HG02970 (cell line): Measurements from ENCODE around the gene SGSH.
"Not testable (repeated sequence)": the region's sequence is repeated elsewhere in the genome, so short reads cannot be mapped to it uniquely, and the experiment has no call there.

Experiments
- ATAC-seq: cut with Tn5 transposase; IDR thresholded peaks from one replicate; pipeline ENCODE4 v1.9.1; 2021; ENCODE audit warnings: mild to moderate bottlenecking, moderate library complexity, moderate number of reproducible peaks; ENCODE audit not compliant: unreplicated experiment, low FRiP score

Gene SGSH

GRCh38 chr17:80254396-80255251 is 34.5 kb upstream of the SGSH start:
- no peak for ATAC-seq

DNA sequence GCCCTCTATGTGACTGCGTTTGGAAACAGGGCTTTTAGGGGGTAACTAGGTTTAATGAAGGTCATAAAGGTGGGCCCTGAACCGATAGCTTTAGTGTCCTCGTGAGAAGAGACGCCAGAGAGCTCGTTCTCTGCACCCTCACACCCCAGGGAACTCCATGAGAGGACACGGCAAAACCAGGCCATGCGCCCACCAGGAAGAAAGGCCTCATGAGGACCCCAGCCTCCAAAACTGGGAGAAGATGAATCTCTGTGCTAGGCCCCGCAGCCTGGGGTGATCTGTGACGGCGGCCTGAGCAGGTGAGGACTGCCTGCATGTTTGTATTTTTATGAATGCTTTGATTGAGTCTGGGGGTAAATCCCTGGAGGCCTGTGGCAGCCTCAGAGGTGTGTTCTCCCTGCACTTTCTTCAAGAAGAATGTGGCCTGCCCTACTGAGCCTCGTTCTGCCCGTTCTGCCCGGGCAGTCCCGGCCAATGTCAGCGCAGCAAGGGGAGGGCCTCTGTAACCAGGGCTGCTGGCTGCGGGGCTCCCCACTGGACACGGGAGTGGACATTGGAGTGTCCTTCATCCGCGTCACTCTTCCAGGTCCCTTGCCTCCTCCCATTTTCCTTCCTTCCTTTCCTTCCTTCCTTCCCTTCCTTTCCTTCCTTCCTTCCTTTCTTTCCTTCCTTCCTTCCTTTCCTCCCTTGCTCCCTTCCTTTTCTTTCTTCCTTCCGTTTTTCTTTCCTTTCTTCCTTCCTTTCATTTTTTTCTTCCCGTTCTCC is 33.7 kb upstream of the SGSH start:
- no peak for ATAC-seq

DNA sequence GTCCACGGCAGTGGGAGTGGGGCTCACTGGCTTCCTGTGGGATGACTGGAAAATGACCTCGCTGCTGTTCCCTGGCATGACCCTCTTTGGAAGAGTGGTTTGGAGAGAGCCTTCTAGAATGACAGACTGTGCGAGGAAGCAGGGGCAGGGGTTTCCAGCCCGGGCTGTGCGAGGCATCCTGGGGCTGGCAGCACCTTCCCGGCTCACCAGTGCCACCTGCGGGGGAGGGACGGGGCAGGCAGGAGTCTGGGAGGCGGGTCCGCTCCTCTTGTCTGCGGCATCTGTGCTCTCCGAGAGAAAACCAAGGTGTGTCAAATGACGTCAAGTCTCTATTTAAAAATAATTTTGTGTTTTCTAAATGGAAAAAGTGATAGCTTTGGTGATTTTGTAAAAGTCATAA is 32.7 kb upstream of the SGSH start:
- ATAC-seq, result no peak

DNA sequence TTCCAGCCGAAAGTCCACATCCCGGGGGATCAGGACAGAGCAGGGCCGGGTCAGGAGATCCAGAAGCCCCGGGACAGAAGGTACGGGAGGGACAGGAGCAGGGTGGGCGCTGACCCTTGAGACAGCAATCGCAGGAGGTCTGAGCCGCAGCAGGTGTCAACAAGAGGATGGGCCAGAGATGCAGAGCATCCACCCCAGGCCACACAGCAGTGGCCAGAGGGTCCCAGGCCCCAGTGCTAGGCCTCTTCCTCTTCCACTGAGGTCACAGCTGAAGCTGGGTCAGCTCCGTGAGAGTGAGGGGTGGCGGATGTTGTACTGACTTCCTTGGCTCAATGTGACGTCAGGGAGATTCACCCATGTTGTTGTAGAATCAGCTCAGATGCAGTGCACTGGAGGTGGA is 31.8 kb upstream of the SGSH start:
- ATAC-seq, result no peak

- no peak for ATAC-seq
Measured at GRCh38 chr17:80248894-80249710, 29.0 kb upstream of the SGSH start.

- no peak for ATAC-seq
Measured at GRCh38 chr17:80248001-80248893, 28.1 kb upstream of the SGSH start.

- ATAC-seq, result no peak
Measured at GRCh38 chr17:80247561-80247960, 27.4 kb upstream of the SGSH start.

DNA sequence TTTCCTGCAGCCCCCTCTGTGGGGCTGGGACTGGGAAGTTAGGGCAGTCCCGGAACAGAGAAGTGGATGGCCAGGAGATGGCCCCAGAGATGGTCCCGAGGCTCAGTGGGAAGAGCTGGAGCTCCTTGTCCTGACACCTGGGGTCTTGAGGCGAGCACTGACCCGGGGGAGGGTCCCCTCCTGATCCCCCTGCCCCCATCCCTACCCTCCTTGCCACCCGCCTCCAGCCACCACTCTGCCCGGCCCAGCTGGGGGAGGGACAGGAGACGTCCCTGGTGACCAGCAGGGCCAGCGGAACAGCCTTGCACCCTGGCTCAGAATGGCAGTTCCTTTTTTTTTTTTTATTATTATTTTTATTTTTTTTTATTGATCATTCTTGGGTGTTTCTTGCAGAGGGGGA is 26.6 kb upstream of the SGSH start:
- ATAC-seq, result no peak

- no peak for ATAC-seq
Measured at GRCh38 chr17:80246266-80246681, 26.1 kb upstream of the SGSH start.

DNA sequence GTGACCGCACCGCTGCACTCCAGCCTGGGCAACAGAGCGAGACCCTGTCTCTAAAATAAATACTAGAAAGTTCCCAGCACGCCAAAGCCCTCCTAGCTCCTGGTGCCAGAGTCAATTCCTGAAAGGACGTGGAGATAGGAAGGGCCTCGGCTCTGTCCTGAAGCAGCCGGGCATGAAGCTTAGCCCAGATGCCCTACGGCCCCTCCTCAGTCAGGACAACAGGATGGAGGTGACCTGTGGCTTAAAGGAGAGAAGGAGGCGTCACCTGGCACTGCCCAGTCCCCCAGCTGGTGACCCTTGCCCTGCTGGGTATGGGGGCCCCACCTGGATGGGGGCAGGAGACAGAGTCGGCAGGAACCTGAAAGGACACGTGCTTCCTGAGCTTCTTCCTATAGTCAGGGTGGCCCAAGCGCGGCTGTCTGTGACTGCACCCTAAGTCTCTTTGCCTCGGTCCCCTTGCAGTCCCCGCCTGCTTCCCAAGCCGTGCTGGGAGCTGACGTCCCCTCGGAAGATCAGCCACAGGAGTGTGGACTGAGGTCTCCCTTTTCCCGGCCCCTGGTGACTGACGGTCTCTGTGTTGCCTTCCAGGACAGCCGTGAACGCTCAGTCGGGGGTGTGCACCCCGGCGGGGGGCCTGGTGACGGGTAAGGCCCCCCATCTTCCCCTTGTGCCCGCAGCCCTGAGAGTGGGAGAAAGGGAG is 25.6 kb upstream of the SGSH start:
- no peak for ATAC-seq

DNA sequence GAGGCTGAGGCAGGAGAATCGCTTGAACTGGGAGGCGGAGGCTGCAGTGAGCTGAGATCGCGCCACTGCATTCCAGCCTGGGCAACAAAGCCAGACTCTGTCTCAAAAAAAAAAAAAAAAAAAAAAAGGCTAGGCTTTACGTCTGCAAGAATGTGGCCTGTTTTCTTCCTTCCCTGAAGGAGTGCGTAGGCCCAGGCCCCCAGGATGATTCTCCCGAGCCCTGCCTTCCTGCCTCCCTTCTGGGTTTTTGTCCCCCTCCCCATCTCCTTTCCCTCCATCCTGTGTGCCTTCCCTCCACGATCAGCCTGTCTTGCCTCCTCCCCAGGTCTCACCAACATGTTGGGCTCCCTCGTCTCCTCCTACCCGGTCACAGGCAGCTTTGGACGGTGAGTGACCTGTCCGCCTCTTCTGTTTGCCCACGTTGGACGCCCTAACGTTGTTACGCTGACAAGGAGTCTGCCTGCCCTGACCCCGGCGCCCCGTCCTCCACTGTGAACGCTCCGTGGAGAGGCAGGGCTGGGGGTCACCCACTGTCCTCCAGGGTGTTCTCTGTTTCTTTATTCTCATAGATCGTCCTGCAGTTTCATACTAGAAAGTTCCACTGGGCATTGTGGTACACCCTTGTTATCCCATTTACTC is 24.9 kb upstream of the SGSH start:
- no peak for ATAC-seq

GRCh38 chr17:80244448-80244847 is 24.3 kb upstream of the SGSH start:
- ATAC-seq, result not testable (repeated sequence)

DNA sequence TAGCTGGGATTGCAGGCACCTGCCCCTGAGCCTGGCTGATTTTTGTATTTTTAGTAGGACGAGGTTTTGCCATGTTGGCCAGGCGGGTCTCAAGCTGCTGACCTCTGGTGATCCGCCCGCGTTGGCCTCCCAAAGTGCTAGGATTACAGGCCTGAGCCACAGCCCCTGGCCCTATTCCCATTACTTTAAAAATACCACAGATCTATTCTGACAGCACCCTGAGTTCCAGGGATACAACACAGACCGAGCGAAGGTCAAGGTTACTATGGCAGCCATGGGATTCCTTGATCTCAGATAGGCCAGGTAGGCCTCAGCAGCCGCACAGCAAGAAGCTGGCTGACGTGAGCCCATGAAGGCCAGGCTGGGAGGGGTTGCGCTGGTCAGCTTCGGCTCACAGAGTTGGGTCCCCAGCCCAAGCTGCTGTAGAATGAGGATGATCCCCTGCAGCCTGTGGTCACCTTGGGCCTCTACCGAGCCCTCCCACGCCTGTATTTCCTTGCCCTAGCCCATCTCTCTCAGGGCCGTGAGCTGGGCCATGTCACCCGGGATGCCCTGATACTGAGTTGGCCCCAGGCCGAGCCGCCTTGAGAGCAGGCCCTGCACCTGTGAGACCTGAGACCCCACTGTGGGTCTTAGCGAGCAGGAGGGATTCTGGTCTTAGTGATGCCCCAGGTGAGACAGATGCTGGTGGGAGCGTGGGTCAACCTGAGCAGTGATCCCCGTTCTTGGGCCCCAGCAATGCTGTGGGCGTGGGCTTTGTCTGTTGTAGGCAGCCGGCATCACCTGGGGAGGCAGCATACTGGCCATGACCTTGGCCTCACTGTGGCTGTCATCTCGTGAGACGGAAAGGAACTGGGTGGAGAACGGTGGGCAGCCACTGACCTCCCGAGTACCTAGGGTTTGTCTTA is 23.6 kb upstream of the SGSH start:
- no peak for ATAC-seq

GRCh38 chr17:80242505-80242904 is 22.4 kb upstream of the SGSH start:
- ATAC-seq, result no peak

DNA sequence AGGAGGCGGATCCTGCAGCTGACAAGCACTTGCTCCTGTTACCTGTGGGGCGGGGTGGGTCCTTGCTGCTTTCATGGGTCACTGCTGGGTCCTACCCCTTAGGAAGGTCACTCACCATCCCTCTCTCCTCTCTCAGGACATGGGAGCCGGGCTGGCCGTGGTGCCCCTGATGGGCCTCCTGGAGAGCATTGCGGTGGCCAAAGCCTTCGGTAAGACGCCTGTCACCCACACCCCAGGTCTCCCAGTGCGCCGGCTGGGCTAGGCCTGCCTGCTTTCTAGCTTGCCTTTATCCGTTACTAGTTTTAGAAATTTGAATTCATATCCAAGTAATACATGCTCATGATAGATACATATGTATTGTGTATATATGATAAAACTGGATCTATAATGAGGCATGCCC is 17.3 kb upstream of the SGSH start:
- no peak for ATAC-seq

DNA sequence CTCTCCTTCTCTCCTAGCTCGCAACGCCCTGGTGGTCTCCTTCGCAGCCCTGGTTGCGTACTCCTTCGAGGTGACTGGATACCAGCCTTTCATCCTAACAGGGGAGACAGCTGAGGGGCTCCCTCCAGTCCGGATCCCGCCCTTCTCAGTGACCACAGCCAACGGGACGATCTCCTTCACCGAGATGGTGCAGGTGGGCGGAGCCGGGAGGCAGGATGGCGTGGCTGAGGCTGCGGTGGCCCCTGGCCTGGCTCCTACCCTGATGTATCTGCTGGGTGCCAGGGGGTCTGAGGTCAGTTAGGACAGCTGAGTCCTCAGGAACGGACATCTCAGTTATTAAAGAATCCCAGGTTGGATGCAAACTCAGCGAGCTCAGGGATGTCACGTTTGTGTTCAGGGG is 16.8 kb upstream of the SGSH start:
- no peak for ATAC-seq

DNA sequence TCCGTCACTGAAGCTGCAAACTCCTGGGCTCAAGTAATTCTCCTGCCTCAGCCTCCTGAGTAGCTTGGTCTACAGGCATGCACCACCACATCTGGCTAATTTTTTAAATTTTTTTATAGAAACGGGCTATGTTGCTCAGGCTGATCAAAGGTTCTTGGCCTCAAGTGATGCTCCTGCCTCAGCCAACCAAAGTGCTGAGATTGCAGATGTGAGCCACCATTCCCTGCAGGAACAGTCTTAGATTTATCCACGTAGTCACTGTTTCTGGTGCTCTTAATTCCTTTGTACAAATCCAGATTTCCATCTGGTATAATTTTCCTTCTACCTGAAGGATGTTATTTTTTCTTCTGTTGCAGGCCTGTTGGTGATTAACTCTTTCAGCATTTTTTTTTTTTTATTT is 13.1 kb upstream of the SGSH start:
- no peak for ATAC-seq

GRCh38 chr17:80232438-80232837 is 12.3 kb upstream of the SGSH start:
- ATAC-seq, result no peak
